DND-41 (cell line): ENCODE results near the gene SEC24D.

ENCODE experiments used
- CTCF ChIP-seq: IDR thresholded peaks from 2 replicates; pipeline ENCODE4 v1.5.1; 2012; ENCODE audit warnings: borderline replicate concordance, low read length, moderate library complexity, mild to moderate bottlenecking; ENCODE audit not compliant: poor library complexity, severe bottlenecking; ENCODE audit errors: extremely low read depth
- EZH2 ChIP-seq: IDR thresholded peaks from 3 replicates; pipeline ENCODE4 v1.6.1; 2012; ENCODE audit warnings: borderline replicate concordance, low read depth, mild to moderate bottlenecking, moderate library complexity, low read length, inconsistent platforms; ENCODE audit not compliant: severe bottlenecking

- TF ChIP-seq EZH2 (no peak), CTCF (no peak)
Measured at GRCh38 chr4:118849867-118850487, 14.1 kb upstream of the SEC24D start.
